PFSK-1 (cell line): ENCODE results near the gene CYP27C1.

Source experiments
- FOXP2 ChIP-seq: optimal IDR thresholded peaks from 2 replicates; pipeline ENCODE3; 2011; ENCODE audit warnings: borderline replicate concordance, control low read depth, inconsistent platforms; ENCODE audit not compliant: insufficient read depth; ENCODE audit errors: extremely low read length, extremely low read depth
- POLR2AphosphoS5 ChIP-seq: IDR thresholded peaks from 2 replicates; pipeline ENCODE4 v1.6.1; 2012; ENCODE audit warnings: low read depth, mild to moderate bottlenecking, control low read depth, low read length, moderate library complexity
- SIN3A ChIP-seq: IDR thresholded peaks from 2 replicates; pipeline ENCODE4 v1.6.1; 2012; ENCODE audit warnings: mild to moderate bottlenecking, low read length, moderate library complexity, borderline replicate concordance; ENCODE audit not compliant: insufficient read depth
- TAF1 ChIP-seq: IDR thresholded peaks from 2 replicates; pipeline ENCODE4 v1.6.1; 2012; ENCODE audit warnings: low read length, control low read depth, borderline replicate concordance; ENCODE audit not compliant: insufficient read depth
- TF ChIP-seq, protein P1 (sequence below), 2 experiments: IDR thresholded peaks; 2 replicates each; pipeline versions ENCODE4 v1.6.1 to v1.8.0; 2011 to 2012; ENCODE audit warnings: low read depth in 2 of 2, low read length in 2 of 2, control low read depth in 1 of 2, inconsistent platforms in 1 of 2, mild to moderate bottlenecking in 1 of 2, moderate library complexity in 1 of 2; ENCODE audit not compliant: insufficient read depth in 1 of 2

The CYP27C1 gene

DNA sequence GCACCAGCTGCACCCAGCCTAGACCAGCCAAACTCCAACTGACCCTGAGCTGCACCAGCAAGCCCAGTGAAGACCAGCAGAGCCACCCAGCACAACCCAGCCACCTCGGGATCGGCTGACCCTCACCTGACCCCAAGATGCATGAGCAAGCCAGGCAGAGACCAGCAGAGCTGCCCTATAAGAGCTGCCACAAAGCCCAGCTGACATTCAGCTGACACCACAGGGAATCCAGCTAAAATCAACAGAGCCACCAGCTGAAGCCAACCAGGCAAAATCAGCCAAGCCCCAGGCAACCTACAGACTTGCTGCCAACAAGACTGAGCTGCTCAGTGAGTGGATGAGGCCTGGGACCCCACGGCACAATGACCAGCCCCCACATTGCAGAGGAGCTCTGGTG is 54.6 kb downstream of the CYP27C1 start:
- TF ChIP-seq TAF1 = no peak
- no peak for TF ChIP-seq FOXP2
- TF ChIP-seq, protein P1, sequence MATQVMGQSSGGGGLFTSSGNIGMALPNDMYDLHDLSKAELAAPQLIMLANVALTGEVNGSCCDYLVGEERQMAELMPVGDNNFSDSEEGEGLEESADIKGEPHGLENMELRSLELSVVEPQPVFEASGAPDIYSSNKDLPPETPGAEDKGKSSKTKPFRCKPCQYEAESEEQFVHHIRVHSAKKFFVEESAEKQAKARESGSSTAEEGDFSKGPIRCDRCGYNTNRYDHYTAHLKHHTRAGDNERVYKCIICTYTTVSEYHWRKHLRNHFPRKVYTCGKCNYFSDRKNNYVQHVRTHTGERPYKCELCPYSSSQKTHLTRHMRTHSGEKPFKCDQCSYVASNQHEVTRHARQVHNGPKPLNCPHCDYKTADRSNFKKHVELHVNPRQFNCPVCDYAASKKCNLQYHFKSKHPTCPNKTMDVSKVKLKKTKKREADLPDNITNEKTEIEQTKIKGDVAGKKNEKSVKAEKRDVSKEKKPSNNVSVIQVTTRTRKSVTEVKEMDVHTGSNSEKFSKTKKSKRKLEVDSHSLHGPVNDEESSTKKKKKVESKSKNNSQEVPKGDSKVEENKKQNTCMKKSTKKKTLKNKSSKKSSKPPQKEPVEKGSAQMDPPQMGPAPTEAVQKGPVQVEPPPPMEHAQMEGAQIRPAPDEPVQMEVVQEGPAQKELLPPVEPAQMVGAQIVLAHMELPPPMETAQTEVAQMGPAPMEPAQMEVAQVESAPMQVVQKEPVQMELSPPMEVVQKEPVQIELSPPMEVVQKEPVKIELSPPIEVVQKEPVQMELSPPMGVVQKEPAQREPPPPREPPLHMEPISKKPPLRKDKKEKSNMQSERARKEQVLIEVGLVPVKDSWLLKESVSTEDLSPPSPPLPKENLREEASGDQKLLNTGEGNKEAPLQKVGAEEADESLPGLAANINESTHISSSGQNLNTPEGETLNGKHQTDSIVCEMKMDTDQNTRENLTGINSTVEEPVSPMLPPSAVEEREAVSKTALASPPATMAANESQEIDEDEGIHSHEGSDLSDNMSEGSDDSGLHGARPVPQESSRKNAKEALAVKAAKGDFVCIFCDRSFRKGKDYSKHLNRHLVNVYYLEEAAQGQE (IDR thresholded peaks at IDR 0.05; ENCODE audit: insufficient read depth in 1 of 2, low read depth in 2 of 2, low read length in 2 of 2) = no peak
- no peak for TF ChIP-seq POLR2AphosphoS5
- no peak for TF ChIP-seq SIN3A

DNA sequence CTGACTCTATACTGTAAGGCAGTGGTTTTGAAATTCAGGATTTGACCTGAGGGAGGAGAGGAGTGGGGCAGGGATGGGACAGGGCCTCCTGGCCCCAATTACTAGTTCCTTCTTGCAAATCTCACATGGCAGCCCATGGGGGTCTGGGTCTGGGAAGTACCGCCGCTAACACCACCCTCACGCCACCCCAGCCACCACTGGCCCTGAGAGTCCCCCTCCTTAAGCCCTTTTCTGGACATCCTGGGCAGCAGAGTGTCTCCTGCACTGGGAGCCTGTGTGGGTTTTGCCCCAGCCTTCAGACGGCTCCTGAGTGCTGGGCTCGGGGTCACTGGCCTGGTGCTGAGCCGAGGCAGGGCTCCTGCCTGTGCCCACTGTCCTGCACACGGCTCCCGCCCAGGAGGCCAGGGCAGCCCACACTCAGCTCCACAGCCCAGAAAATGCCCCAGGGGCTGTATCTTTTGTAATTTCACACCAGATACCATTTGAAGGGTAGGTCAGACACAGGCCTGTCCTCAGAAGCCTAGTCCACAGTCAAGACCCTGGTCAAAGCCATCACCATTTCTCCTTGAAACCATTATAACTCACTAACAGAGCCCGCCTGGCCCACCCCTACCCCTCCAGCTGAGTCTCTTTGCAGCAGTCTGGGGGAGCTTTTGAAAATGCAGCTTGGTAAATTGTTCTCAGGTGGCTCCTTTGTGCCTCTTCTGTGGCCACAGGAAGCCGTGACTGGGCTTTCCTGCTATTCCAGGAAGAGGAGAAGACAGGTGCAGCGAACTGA is 55.1 kb downstream of the CYP27C1 start:
- TF ChIP-seq TAF1 = no peak
- TF ChIP-seq, protein P1 (IDR thresholded peaks at IDR 0.05; ENCODE audit: insufficient read depth in 1 of 2, low read depth in 2 of 2, low read length in 2 of 2) = no peak
- no peak for TF ChIP-seq FOXP2
- TF ChIP-seq POLR2AphosphoS5 = no peak
- TF ChIP-seq SIN3A = no peak

DNA sequence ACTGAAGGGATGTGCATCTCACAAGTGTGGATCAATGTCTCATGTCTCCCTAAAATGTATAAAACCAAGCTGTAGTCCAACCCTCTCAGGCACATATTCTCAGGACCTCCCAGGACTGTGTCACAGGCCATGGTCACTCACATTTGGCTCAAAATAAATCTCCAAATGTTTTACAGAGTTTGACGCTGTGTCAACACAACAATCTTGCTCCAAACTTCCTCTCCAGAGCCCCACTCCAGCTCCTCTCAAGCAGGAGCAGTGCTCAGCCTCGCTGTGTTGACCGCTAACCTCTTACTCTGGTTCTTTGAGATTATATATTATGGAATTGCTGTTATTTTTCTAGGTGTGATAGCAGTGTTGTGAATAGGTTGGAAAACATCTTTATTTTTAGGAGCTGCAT is 56.2 kb downstream of the CYP27C1 start:
- TF ChIP-seq FOXP2 (no peak), POLR2AphosphoS5 (no peak), TAF1 (no peak), SIN3A (no peak)
- TF ChIP-seq, protein P1 (IDR thresholded peaks at IDR 0.05; ENCODE audit: insufficient read depth in 1 of 2, low read depth in 2 of 2, low read length in 2 of 2) = no peak

DNA sequence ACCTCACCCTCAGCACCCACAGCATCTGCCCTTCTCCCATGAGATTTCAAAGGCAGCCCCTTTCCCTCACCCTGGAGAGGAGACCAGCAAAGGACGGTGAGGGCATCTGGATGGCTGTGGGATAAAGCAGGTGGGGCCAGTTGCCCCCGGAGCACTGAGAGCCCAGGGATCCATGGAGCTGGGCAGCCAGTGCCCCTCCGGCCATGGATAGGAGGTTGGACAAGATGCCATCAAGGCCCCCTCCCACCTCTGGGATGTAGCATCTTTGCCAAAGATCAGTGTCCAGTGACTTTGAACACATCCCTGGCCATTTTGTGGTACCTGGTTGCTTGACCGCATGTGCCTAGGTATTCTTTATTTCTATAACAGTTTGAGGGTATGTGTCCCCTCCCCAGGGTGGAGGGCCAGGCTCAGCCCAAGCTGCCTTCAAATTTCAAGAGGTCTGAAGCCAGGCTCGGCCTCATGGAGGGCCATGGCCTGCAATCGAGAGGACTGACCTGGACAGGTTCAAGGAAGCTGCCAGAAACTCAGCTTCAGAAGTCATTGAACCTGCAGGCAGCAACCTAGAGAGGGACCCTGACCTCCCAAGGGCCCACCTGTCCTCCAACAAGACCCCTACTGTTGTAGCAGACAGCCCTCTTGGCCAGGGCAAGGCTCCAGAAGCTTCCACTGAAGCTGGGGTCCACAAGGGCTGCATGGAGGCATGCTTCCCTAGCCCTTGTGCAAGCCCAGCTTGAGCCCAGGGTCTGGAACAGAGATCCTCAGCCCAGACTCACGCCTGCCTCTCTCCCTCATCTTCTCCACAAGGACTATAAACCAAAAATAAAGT is 57.6 kb downstream of the CYP27C1 start:
- TF ChIP-seq FOXP2 (no peak), POLR2AphosphoS5 (no peak), SIN3A (no peak), TAF1 (no peak)
- TF ChIP-seq, protein P1 (IDR thresholded peaks at IDR 0.05; ENCODE audit: insufficient read depth in 1 of 2, low read depth in 2 of 2, low read length in 2 of 2) = no peak
